Sigmoid colon (tissue), 7 donors: Measurements from ENCODE around the gene ZNF883. TPM values are rescaled to one million over a fixed set of nuclear protein-coding genes. Genes with fewer than 3 reads are reported as not detected.
"Not testable (repeated sequence)": the region's sequence is repeated elsewhere in the genome, so short reads cannot be mapped to it uniquely, and the experiment has no call there.

Experiments
- DNase-seq: peaks from one replicate; pipeline ENCODE4 v3.0.0-alpha.2; 2019
- H3K27ac ChIP-seq, 4 donors: fragments of 200-600 bp; sonication (generic); one replicate each; pipeline ENCODE4 v1.5.1; 2016 to 2019; ENCODE audit warnings: mild to moderate bottlenecking in 1 of 4
- H3K27me3 ChIP-seq, 3 donors: fragments of 200-600 bp; sonication (generic); one replicate each; pipeline ENCODE4 v1.5.1; 2019; ENCODE audit warnings: mild to moderate bottlenecking in 1 of 3
- H3K36me3 ChIP-seq, 4 donors: fragments of 200-600 bp; sonication (generic); one replicate each; pipeline ENCODE4 v1.5.1; 2016 to 2019
- H3K4me1 ChIP-seq, 4 donors: fragments of 200-600 bp; sonication (generic); one replicate each; pipeline ENCODE4 v1.5.1; 2017 to 2019
- H3K4me3 ChIP-seq, 4 donors: fragments of 200-600 bp; sonication (generic); one replicate each; pipeline ENCODE4 v1.5.1; 2017 to 2019; ENCODE audit warnings: mild to moderate bottlenecking in 2 of 4, moderate library complexity in 1 of 4
- H3K9me3 ChIP-seq, 4 donors: fragments of 200-600 bp in 3 of 4; sonication (generic) in 3 of 4; one replicate each; pipeline versions ENCODE4 v1.5.1 to v1.6.1; 2013 to 2019
- CTCF ChIP-seq, 4 experiments: fragments of 450-650 bp in 3 of 4; fragments of 200-600 bp in 1 of 4; IDR thresholded peaks; one replicate each; pipeline ENCODE4 v1.5.1; 2016 to 2019; ENCODE audit warnings: antibody characterized with exemption in 4 of 4, mild to moderate bottlenecking in 3 of 4, moderate library complexity in 2 of 4
- EP300 ChIP-seq, 4 donors: sonication (generic); formaldehyde crosslinking; IDR thresholded peaks; one replicate each; pipeline ENCODE4 v1.6.1; 2017; ENCODE audit warnings: antibody characterized with exemption in 4 of 4
- POLR2A ChIP-seq, 2 donors: fragments of 450-650 bp; IDR thresholded peaks; one replicate each; pipeline ENCODE4 v1.6.1; 2016; ENCODE audit warnings: antibody characterized with exemption in 2 of 2, mild to moderate bottlenecking in 2 of 2, moderate library complexity in 2 of 2
- POLR2AphosphoS5 ChIP-seq, 4 donors: sonication (generic); formaldehyde crosslinking; IDR thresholded peaks; one replicate each; pipeline ENCODE4 v1.6.1; 2017; ENCODE audit warnings: antibody characterized with exemption in 4 of 4
- WGBS, 2 donors: extraction: QIAGEN DNeasy Blood & Tissue Kit; methylation state at CpG; one replicate each; pipeline ENCODE4 v1.1.7; 2013; 5-methylcytosine and 5-hydroxymethylcytosine counted together
- intact Hi-C: fragments of 100-400 bp; cut with DNase I; formaldehyde crosslinking; loops from one replicate; pipeline ENCODE4 v1.15.1; 2023
- polyA plus RNA-seq, 3 donors: library from polyadenylated mRNA; stranded (reverse); fragments of 200-250 nt; gene quantifications; one replicate each; pipeline ENCODE4 v1.2.3, GENCODE V29; 2013
- total RNA-seq, 4 donors: library from RNA; depleted of rRNA; stranded (reverse); fragments of >200 nt; gene quantifications; one replicate each; pipeline ENCODE4 v1.1.0, GENCODE V29; 2016
- donor health status: healthy with polysubstance abuse.
- donor health status: Bipolar disorder and iron deficiency.
- donor health status: healthy.

Gene ZNF883
- total RNA-seq: 1 to 10 TPM in 3 of 4 donors, under 1 TPM in 1; 0.54 to 3.0 (median 2.2) TPM
- polyA plus RNA-seq: under 1 TPM in 2 of 3 donors, not detected in 1; 0.69 to 0.96 TPM

- H3K27me3 ChIP-seq: no peaks in the 10 kb centered on the region
- TF ChIP-seq POLR2A (IDR thresholded peaks at IDR 0.05): no peak
- no peak for TF ChIP-seq CTCF (IDR thresholded peaks at IDR 0.05)
- no peak for TF ChIP-seq POLR2AphosphoS5 (IDR thresholded peaks at IDR 0.05)
- peak; percentile 68 for DNase-seq
- no peaks in the 10 kb centered on the region for H3K4me1 ChIP-seq
- intact Hi-C loops: no loop called here
- H3K36me3 ChIP-seq: peaks cover 0 to 4% (median 0%) of the 10 kb centered on the region in 4 donors
- 5 to 16% methylated on average over 30 of the region's 30 CpGs for WGBS, 2 donors
- peak within 1 kb of the TSS; percentile 21 to 37 (median 29) for H3K4me3 ChIP-seq
- H3K27ac ChIP-seq: no peak within 1 kb of the TSS
- H3K9me3 ChIP-seq: peaks cover 0 to 11% (median 7%) of the 10 kb centered on the region in 4 donors
Observed at GRCh38 chr9:113011911-113012381, at the start of gene ZNF883. TSS of gene ZNF883 (minus strand) at chr9:113012192.

- H3K27me3 ChIP-seq: peaks cover 8 to 37% (median 23%) of the 10 kb centered on the region in 3 donors
- intact Hi-C loops, H3K4me1 ChIP-seq, H3K27ac ChIP-seq, H3K4me3 ChIP-seq, H3K36me3 ChIP-seq: not testable (repeated sequence)
- peak; percentile 87 for DNase-seq
- peaks cover 0 to 14% (median 11%) of the 10 kb centered on the region in 4 donors for H3K9me3 ChIP-seq
- WGBS, 2 donors: 14 to 27% methylated on average over 22 to 23 of the region's 33 CpGs
Observed at GRCh38 chr9:113061072-113061850, 49.3 kb upstream of the ZNF883 start.

GRCh38 chr9:113059581-113060284 is 47.7 kb upstream of the ZNF883 start:
- not testable (repeated sequence) for H3K4me1 ChIP-seq, H3K4me3 ChIP-seq, H3K36me3 ChIP-seq, H3K27ac ChIP-seq
- Histone ChIP-seq H3K27me3 (peaks cover 8 to 37% (median 23%) of the 10 kb centered on the region in 3 donors), H3K9me3 (peaks cover 8 to 14% (median 11%) of the 10 kb centered on the region in 4 donors)
- intact Hi-C loops: loop anchor here (10.0 kb wide), 1 partner anchor 355 kb away; the partner anchor contains the start of genes C9orf43 and POLE3
- peak; percentile 72 for DNase-seq
- WGBS, 2 donors: 7 to 22% methylated on average over 41 of the region's 61 CpGs

- Histone ChIP-seq H3K36me3 (no peaks in the 10 kb centered on the region), H3K9me3 (peaks cover 15 to 24% (median 21%) of the 10 kb centered on the region in 4 donors), H3K4me3 (peak overlapping the region; percentile 64 to 76 (median 67)), H3K27me3 (peaks cover 8 to 27% (median 15%) of the 10 kb centered on the region in 3 donors), H3K4me1 (peaks cover 0 to 4% (median 0%) of the 10 kb centered on the region in 4 donors), H3K27ac (peak overlapping the region; percentile 69 to 77 (median 72))
- no peak for DNase-seq
- intact Hi-C loops: loop anchor here (10.0 kb wide), 1 partner anchor 358 kb away; the partner anchor contains the start of genes C9orf43 and POLE3
- 26 to 43% methylated on average over 5 of the region's 5 CpGs for WGBS, 2 donors
- TF ChIP-seq POLR2A (IDR thresholded peaks at IDR 0.05) (no peak), POLR2AphosphoS5 (IDR thresholded peaks at IDR 0.05) (no peak)
Observed at GRCh38 chr9:113057193-113057592, 45.2 kb upstream of the ZNF883 start.

- H3K27ac ChIP-seq: peak within 1 kb of the TSS; percentile 69 to 77 (median 72)
- peak; percentile 98 for DNase-seq
- peak within 1 kb of the TSS; percentile 64 to 76 (median 67) for H3K4me3 ChIP-seq
- WGBS, 2 donors: 4 to 16% methylated on average over 62 of the region's 62 CpGs
- intact Hi-C loops: loop anchor here (10.0 kb wide), 1 partner anchor 358 kb away; the partner anchor contains the start of genes C9orf43 and POLE3
- peaks cover 7 to 19% (median 10%) of the 10 kb centered on the region in 3 donors for H3K27me3 ChIP-seq
- peaks cover 0 to 4% (median 0%) of the 10 kb centered on the region in 4 donors for H3K4me1 ChIP-seq
- peaks cover 18 to 30% (median 27%) of the 10 kb centered on the region in 4 donors for H3K9me3 ChIP-seq
- TF ChIP-seq POLR2AphosphoS5 (IDR thresholded peaks at IDR 0.05) (peak; percentile 34 to 83 (median 66)), EP300 (IDR thresholded peaks at IDR 0.05) (no peak), POLR2A (IDR thresholded peaks at IDR 0.05) (no peak), CTCF (IDR thresholded peaks at IDR 0.05) (no peak)
- H3K36me3 ChIP-seq: no peaks in the 10 kb centered on the region
Observed at GRCh38 chr9:113056191-113057106, 44.5 kb upstream of the ZNF883 start, which contains the start of gene ZFP37. TSS of gene ZFP37 (minus strand) at chr9:113056724. CDS start at chr9:113056688, 36 bp downstream.
